ENCODE data around the gene FANCD2. TPM values are rescaled to one million over a fixed set of nuclear protein-coding genes. Genes with fewer than 3 reads are reported as not detected.
"Not testable (repeated sequence)": the region's sequence is repeated elsewhere in the genome, so short reads cannot be mapped to it uniquely, and the experiment has no call there.

FANCD2 gene
- total RNA-seq, 1 donor from 2014 or later, result 12.7 TPM

DNA sequence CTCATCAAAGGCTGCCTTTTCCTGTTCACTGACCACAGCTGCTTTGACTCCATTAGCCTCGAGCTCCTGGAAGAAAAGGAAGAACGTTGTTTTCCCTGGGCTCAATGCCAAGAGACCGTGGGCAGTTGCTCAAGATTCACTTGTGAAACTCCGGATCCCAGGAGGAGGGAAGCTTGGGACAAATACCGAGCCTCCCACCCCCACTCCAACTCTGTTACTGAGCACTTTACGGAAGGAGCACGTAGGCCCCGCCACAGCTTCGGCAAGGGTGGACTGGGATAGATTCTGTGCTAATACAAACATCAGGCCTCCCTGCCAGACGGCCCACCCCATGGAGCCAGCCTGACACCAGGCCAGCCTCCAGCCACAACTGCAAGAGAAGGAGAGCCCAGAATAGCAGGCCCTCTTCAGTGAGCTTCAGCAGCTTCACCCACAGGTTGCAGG lies 10.8 kb upstream of the FANCD2 start:
- DNase-seq, result peak; percentile 89

DNA sequence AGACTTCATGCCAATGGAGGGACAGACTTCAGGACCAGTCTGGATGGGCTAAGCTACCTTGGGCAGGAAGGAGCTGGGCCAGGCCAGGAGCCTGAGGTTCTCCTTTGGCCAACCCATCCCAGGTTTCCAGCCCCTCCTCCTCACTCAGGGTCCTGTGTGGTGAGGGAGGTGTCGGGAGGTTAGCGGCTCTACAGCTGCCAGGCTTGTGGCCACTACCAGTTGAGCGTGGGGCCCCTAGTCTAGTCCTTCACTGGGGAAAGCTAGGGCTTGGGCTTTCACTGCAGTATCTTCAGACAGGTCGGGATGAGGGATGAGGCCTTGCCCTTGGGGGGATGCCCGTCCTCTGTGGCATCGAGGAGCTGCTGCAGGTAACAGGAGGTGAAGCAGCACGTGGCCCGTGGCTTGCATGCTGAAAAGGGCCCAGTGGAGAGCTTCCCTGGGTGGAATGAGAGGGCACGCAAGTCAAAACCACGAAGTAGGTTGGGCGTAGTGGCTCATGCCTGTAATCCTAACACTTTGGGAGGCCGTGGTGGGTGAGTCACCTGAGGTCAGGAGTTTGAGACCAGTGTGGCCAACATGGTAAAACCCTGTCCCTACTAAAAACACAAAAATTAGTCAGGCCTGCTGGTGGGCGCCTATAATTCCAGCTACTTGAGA lies 8.5 kb upstream of the FANCD2 start:
- no peak for DNase-seq

DNA sequence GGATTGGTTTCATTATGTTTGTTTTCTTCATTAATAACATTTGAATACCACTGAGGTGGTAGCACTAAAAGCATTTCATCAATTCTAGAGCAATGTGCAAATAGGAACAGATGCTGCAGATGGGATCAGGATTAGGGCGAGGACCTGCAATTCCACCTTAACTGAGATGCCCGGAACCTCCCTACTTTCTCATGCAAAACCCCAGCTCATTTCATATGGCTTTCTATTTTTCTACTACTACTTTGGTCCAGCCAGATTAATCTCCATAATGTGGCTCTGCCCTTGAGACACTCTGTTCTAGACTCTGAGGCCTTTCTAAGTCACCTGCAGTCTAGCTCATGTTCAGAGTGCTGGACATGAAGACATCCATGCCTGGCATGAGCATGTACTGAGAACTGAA lies 7.4 kb upstream of the FANCD2 start:
- not testable (repeated sequence) for DNase-seq

DNA sequence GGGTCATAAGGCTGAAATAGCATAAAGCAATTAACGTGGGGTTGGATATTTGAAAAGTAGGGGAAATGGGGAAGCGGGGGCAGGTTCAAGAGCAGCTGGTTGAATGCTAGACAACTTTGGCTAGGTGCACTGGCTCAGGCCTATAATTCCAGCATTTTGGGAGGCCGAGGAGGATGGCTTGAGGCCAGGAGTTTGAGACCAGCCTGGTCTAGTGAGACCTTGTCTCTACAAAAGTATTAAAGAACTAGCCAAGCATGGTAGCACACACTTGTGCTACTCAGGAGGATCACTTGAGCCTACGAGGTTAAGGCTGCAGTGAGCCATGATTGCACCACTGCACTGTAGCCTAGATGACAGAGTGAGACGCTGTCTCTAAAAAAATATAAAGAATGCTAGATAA lies 6.9 kb upstream of the FANCD2 start:
- no peak for DNase-seq

DNA sequence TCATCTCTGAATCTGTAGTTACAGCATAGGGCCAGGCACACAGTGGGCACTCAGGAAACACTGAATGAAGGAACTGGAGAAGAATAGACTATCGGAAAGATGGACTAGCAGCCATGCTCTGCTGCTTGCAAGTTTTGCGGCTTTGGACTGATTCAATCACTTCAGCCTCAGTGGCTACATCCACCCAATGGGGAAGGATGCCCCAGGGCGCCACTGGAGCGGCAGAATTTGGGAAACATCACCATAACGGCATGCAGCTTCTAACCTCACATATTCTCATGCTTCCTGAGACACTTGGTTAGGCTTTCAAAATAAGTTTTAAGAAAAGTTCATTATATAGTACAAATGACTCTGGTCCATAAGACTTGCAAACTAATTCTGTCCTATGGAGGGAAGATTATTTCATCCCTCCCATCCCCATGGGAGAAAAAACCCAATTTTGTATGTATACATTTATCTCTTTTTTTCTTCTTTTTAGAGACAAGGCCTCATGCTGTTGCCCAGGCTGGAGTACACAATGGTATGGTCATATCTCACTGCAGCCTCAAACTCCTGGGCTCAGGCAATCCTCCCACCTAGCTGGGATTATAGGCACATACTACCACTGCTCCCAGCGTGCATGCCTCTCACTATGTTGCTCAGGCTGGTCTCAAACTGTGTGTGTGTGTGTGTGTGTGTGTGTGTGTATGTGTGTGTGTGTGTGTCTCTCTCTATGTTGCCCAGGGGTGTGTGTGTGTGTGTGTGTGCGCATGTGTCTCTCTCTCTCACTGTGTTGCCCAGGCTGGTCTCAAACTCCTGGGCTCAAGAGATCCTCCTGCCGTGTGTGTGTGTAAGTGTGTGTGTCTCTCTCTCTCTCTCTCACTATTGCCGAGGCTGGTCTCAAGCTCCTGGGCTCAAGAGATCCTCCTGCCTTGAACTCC lies 4.1 kb upstream of the FANCD2 start:
- DNase-seq, result no peak

DNA sequence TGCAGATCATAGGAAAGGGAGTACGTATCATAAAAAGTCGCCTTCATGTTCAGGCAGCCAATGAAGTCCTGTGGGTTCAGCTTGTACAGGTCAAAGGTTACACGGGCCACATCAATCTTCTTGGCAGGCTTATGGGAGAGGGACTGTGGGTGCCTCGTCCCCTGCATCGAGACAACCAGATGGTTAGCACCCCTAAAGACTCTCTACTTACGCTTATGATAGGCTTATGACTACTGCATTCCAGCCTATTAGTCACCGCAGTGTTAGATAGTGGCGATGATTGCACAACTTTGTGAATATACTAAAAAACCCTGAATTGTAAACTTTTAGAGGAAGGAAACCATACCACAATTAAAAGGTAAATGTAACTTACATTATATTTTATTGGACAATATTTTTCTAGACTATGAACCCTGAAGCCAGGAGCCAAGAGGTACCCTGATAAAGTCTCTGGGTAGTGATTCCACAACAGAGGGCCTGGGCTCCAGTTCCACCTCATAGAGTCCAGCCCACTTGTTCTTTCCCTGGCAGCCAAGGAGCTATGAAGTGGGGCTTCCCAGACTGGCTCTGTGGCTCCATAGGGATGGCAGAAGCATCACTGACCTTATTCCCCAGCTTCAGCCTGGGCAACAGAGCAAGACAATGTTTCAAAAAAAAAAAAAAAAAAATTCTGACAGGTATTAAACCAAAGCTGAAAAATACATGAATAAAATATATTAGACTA lies 2.5 kb upstream of the FANCD2 start:
- DNase-seq, result no peak

DNA sequence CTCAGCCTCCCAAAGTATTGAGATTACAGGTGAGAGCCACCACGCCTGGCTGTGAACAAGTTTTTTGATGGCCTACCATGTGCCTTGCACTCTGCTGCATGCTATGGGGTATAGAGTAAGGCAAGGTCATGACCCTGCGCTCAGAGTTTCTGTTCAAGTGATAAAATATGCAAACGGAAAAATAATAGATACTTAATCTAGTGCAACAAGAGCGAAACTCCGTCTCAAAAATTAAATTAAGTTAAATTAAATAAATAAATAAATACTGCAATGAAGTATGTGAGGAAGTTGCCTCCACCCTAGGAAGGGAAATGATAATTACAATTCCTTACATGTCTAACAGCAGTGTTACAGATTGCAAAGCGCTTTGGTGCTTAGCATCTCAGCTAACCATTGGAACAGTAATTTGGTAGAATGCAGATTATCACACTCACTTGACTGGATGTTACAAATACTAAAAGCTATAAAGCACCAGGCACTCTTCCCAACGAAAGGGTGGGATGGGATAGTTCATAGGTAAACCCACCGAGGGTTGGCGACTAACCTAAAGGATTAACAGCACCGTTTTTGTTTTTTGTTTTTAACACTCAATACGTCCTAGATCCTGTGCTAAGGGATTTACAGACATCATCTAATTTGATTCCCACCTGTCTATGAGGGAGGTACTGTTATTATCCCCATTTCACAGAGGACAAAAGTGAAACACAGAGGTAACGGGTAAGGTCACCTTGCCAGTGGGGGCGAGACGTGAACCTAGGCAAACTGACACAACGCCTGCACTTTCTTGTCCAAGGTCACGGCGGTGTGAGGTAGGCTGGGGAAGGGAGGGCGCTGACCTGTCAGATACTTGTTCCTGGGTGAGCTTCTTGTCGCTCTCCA lies 793 bp upstream of the FANCD2 start:
- DNase-seq, result no peak

DNA sequence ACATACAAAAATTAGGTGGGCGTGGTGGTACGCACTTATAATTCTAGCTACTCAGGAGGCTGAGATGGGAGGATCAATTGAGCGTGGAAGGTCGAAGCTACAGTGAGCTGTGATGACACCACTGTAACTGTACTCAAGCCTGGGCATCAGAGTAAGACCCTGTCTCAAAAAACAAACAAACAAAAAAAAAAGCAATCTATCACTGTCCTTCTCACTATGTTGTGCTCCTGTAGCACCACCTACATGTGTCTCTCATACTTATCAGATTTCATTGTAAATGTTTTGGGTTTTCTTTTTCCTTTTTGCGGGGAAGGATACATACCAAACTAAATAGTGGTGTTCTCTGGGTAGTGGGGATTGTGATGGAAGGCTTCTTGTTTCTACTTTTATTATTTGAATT lies 14.8 kb downstream of the FANCD2 start:
- DNase-seq, result no peak

DNA sequence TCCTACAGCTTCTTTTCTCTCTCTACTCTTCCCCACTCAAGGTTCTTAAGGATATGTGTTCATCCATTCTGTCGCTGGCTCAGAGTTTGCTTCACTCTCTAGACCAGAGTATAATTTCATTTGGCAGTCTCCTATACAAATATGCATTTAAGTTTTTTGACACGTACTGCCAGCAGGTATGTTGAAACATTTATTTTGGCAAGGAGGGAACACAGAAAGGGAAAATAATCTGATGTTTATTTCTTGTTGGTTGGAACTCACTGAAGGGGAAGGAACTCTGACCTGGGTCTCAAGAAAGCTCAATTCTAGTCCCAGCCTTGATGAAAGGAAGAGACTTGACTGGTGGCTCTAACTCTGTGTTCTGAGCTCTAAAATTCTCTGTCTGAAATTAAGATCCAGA lies 21.6 kb downstream of the FANCD2 start:
- DNase-seq, result no peak

DNA sequence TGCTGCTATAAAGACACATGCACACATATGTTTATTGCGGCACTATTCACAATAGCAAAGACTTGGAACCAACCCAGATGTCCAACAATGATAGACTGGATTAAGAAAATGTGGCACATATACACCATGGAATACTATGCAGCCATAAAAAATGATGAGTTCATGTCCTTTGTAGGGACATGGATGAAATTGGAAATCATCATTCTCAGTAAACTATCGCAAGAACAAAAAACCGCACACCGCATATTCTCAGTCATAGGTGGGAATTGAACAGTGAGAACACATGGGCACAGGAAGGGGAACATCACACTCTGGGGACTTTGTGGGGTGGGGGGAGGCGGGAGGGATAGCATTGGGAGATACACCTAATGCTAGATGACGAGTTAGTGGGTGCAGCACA lies 26.8 kb downstream of the FANCD2 start:
- not testable (repeated sequence) for DNase-seq

DNA sequence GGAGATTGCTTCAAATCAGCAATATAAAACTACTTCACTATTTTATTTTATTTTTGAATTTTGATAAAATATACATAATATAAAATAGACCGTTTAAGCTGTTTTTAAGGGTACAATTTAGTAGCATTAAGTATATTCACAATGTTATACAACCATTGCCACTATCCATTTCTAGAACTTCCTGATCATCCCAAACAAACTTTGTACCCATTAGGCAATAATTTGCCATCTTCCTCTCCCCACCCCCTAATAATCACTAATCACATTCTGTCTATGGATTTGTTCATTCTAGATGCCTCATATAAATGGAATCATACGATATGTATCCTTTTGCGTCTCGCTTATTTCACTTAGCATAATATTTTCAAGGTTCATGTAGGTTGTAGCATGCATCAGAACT lies 28.9 kb downstream of the FANCD2 start:
- DNase-seq, result no peak

DNA sequence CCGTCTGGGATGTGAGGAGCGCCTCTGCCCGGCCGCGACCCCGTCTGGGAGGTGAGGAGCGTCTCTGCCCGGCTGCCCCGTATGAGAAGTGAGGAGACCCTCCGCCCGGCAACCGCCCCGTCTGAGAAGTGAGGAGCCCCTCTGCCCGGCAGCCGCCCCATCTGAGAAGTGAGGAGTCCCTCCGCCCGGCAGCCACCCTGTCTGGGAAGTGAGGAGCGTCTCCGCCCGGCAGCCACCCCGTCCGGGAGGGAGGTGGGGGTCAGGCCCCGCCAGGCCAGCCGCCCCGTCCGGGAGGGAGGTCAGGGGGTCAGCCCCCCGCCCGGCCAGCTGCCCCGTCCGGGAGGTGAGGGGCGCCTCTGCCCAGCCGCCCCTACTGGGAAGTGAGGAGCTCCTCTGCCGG lies 43.8 kb downstream of the FANCD2 start:
- not testable (repeated sequence) for DNase-seq

DNA sequence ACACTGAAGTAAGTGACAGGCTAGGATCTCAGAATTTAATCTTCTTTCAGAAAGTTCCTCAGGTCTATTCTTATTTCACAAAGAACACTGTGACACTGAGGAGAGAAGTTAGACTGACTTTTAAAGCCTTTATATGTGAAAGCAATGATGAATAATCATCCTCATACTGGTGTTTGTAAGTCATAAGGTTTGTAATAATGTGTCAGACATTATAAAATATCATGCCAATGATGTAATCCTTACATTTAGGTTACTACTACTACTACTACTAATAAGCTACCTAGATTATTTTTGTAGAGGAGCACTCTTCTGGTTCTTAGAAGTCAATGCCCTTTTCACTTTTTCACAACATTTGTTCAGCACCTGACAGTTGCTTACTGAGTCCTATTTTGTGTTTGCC lies 48.4 kb downstream of the FANCD2 start:
- DNase-seq, result no peak

DNA sequence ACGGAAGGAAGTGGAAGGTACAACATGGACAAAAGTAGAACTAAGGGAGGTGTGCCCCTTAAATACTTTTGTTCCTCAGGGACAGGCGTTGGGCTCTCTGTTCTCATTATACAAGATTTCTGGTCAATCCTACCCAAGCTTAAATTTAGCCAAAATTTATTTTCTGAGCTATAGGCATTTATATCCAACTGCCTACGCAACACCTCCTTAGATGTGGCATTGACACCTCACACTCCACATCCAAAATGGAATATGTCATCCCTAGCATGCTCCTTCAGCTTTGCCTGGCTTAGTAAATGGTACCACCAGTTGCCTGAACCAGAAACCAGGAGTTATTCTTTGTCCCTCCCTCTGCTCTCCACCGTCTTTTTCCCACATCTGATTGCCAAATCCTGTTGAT lies 55.6 kb downstream of the FANCD2 start:
- no peak for DNase-seq

DNA sequence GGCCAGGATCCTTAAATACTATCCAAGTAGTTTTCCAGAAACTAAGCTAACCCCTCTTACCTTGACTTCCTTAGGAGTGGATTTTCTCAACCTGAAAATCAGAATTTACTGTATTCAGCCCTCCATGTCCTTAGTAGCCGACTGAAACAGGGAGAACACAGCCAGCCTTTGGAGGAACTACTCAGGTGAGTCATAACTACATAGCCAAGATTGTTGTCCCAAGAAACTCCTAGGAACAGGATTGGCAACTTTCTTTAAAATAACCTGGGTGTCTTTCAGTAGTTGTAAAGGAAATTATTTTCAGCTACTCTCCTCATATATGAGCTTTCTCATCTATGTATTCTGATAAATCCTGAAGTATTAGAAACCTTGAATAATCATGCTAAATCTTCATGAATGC lies 59.5 kb downstream of the FANCD2 start:
- no peak for DNase-seq

DNA sequence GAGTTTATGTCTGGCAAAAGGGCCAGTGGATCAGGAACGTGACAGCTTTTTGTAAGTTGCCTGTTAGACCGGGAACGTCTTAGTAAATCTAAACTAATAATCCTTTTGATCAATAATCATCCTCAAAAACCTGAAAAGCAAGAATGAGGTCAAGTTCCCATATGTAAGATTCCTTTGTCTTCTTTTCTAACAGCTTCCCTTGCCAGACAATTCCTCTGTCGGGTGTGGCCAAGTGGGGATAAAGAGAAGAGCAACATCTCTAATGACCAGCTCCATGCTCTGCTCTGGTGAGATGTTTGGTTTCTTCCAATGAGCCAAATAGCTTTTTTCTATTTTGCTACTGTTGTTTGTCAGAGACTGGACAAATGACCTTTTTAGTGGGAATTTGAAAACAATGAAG lies 62.0 kb downstream of the FANCD2 start:
- DNase-seq, result no peak

DNA sequence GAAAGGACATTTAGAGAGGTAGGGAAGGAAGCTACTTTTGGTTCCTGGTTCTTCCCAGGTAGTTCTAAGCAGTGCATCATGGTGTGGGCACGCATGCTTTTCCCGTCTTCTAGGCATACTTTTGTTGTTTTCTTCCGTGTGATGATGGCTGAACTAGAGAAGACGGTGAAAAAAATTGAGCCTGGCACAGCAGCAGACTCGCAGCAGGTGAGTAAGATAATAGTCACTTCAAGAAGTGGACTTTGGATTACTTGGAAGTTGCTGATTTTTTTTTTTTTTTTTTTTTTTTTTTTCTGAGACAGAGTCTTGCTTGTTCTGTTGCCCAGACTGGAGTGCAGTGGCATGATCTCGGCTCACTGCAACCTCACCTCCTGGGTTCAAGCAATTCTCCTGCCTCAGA lies 63.9 kb downstream of the FANCD2 start:
- DNase-seq, result no peak

DNA sequence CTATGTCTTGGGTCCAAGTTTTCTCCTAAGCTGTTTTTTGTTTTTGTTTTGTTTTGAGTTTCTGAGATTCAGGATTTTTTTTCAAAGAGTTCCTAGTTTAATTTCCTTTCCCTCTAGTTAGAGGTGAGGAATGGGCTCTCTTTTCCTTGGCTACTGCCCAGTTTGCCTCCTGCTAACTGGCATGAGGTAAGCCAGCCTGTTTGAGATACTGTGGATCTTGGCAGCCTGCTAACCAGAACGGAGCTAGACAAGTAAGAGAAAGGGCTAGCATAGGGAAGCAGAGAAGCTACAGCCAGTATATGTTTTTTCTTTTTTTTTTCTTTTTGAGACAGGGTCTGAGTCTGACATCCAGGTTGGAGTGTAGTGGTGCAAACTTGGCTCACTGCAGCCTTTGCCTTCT lies 64.5 kb downstream of the FANCD2 start:
- DNase-seq, result not testable (repeated sequence)

DNA sequence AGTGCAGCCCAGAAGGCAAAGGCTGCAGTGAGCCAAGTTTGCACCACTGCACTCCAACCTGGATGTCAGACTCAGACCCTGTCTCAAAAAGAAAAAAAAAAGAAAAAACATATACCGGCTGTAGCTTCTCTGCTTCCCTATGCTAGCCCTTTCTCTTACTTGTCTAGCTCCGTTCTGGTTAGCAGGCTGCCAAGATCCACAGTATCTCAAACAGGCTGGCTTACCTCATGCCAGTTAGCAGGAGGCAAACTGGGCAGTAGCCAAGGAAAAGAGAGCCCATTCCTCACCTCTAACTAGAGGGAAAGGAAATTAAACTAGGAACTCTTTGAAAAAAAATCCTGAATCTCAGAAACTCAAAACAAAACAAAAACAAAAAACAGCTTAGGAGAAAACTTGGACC lies 65.2 kb downstream of the FANCD2 start:
- not testable (repeated sequence) for DNase-seq

DNA sequence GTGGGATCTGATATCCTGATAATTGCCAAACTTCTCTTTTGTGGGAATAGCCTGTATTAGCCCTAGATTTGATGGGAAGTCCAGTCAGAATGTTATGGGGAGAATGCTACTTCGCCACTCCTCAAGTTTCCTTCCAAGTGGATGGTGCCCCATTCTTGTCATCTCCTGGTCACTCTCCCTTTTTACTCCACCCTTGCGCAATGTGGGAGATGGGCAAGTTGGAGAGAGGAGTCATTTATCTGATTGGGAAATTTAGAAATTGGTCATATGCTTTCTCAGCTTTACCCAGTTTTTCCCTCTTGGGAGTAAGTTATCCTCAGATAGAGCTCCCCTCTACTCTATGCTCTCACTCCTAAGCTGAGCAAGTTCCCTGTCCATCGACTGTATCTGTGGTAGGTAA lies 67.4 kb downstream of the FANCD2 start:
- DNase-seq, result no peak

DNA sequence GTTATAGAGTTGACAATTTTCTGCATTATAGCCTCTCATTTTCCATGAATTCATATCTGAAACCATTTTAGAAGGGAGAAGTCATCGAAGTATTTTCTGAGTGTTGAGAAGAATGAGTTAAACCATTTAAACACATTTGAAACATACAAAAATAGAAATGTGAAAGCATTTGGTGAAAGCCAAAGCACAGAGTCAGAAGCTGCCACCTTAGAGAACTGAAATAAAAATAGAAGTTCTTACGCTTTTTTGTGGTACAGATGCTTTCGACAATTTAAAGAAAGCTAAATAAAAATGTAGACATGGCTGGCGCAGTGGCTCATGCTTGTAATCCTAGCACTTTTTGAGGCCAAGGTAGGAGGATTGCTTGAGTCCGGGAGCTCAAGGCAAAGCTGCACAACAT lies 72.8 kb downstream of the FANCD2 start:
- DNase-seq, result no peak

DNA sequence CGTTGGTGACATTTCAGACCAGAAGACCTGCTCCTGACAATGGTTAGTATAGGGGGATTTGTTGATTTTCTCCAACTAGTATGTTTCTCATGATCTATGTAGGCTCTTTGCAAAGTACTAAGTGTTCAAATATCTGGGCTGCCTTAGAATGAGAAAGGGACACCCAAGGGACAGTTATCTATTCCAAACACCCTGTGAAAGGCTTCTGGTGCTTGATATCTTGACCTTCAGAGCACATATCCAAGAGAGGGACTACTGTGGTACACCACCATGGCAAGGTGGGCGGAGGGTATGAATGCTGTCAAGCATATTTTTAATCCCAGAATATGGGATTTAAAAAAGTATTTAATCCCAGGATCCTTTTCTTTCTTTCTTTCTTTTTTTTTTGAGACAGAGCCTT lies 80.7 kb downstream of the FANCD2 start:
- DNase-seq, result no peak

All from tongue (tissue), 2 donors.